NCI-H748 (cell line): ENCODE measurements around the gene CNTNAP5.

Source experiments
- DNase-seq: peaks from one replicate; lab custom pipeline; 2025; ENCODE audit not compliant: unreplicated experiment; lab: John Stamatoyannopoulos, UW

The CNTNAP5 gene

DNA sequence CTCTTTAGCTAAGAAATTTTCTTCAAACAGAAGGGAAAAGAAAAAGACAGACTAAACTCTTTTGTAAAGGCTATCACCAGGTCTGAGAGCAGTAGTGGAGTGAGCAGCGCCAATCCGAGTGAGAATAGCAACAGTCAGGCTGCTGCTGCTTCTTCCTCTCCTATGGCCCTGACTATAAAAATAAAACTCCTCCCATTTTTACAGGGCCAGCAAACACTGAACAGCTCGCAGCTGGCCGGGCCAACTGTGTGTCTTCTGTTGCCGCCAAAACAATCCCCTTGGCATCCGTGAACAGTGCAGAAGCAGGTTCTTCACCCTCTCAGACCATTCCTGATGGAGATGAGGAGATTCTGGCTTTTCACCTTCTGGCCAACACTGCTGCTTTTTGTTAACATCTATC lies 124.5 kb downstream of the CNTNAP5 start:
- DNase-seq, result peak; percentile 80

DNA sequence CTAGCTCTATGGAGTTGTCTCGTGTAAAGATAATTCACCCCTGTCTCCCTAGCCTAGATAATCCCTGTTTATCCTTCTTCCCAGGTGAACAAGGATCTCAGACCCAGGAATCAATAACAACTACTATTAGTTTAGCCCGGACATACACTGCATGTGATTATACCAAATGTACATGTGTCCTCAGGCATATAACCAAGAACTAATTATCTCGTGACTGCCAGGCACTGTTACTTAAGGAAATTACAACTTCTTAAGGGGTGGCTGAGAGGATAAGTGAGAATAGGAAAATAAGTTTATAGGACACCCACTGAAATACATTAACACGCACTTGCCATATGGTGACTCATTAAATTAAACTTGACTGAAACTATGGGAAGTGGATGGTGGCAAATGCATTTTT lies 126.6 kb downstream of the CNTNAP5 start:
- no peak for DNase-seq

DNA sequence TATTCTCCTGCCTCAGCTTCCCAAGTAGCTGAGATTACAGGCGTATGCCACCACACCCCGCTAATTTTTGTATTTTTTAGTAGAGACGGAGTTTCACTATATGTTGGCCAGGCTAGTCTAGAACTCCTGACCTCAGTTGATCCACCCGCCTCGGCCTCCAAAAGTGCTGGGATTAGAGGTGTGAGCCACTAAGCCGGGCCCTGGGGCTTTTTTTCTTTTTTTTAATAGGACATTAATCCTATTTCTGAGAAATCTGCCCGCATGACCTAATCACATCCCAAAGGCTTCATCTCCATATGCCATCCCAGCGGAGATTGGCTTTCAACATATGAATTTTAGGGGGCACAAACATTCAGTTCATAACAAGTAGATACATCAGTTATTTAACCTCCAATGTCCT lies 128.6 kb downstream of the CNTNAP5 start:
- no peak for DNase-seq

DNA sequence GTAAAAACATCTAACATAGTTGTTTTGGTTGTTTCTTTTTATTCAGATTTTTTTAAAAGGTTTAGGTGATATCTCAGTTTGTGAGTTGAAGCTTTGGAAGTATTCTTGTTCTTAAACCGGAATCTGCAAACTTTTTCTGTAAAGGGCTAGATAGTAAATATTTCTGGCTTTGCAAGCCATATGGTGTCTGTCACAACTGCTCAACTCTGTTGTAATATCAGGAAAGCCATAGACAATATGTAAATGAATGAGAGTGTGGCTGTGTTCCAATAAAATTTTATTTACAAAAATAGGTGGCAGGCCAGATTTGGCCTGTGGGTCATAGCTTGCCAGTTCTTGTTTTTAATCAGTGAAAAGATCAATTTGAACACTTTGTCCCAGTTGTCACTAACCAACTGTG lies 134.1 kb downstream of the CNTNAP5 start:
- DNase-seq, result no peak

DNA sequence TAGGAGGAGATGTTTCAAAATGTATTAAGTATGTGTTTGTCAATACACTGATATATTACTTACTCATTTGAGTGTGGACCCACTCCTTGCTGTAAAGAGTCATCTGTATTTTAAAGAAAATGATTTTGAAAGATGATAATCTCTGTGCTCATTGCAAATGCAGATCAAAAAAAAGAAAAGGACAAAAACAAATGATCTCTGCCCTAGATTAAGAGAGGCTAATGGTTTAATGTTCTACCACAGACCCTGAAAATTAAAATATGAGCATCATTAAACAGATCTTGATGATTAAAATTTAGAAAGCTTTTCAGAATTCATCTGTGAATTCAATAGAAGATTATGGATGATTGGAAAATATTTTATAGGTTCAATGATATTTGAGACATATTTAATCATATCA lies 136.5 kb downstream of the CNTNAP5 start:
- DNase-seq, result no peak

DNA sequence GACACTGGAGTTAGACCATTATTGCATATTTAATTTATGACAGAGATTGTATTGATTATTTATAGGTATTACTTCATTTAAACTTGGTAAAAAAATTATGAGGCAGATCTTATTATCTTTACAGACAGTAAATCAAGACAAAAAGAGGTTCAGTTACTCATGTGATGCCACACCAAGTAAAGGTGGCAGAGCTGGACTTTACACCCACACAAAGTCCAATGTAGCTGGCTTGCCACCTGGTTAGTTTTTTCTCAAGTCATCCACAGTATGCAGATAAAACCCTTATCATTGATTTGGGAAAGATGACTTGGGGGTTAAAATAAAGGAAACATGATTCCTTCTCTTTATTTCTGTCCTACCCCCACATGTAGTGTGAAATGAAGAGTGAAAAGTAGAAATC lies 137.2 kb downstream of the CNTNAP5 start:
- no peak for DNase-seq

DNA sequence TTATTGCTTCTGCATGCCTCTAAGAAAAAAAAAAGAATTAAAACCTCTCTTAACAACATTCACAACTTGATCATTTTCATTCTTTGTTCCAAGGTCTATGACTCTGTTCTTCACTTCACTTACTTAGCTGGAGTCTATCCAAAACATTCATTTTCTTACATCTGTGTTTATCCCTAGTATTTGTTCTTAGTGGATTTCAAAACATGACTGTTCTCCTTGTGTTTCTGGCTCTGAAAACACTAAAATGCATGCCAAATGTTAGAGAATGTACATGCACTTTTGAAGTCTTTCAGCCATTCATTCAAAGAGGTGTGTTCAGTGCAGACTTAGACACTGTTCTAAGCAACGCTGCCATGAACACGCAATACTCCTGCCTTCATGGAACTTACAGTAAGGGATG lies 138.8 kb downstream of the CNTNAP5 start:
- DNase-seq, result no peak

DNA sequence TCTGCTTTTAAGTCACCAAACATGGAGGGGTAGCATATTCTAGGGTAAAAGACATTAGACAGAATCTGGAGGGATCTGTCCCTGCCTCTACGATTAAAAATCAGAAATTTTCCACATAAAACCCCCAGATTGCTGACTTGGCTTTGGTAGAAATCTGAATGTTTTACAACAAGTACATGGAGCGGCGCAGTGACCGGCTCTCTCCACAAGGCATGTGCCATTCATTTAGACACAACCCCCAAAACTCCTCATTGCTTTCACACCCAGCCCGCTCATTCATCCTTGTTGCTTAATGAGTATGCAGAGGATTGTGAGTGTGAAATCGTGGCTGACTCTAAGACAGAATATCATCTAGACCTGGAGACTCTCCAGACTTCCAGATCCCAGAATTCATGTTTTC lies 140.6 kb downstream of the CNTNAP5 start:
- no peak for DNase-seq

DNA sequence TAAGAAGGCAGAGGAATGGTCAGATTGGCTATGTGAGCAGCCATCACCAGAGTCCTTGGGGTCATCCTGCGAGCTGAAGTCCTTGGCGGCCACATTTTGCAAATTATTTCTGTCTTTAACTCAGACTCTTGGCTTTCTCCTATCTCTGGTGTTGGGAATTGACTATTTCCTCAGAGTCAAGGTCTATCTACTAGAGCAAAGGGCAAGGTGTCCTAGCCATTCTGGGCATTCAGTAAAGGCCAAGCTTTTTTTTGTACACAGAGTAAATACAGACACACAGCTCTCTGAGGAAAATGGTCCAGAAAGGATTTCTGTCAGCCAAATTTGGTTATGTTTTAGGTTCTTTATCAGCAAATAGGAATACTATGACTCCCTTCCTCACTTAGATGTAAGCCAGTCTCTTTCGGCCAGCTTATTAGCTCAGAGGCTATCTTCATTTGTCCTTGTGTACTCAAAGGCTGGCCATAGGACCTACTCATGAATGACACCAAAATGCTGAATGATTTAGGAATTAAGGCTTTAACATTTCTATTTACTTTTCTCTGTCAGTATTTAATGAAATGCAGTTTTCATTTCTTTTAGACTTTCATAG lies 146.5 kb downstream of the CNTNAP5 start:
- DNase-seq, result no peak

DNA sequence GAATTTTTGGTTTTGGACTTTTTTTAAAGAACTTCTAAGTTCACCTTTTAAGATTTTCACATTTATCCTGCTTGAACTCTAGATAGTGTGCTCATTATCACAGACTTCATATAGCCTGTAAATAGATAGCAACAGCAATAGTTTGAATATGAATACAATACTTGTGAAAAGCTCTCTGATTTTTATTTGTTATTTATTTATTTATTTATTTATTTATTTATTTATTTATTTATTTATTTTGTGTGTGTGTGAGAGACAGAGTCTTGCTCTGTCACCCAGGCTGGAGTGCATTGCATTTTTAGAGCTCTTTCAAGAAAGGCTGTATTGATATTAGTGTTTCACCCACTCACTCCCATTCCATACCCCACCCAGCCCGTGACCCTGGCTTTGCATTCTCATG lies 153.6 kb downstream of the CNTNAP5 start:
- no peak for DNase-seq

DNA sequence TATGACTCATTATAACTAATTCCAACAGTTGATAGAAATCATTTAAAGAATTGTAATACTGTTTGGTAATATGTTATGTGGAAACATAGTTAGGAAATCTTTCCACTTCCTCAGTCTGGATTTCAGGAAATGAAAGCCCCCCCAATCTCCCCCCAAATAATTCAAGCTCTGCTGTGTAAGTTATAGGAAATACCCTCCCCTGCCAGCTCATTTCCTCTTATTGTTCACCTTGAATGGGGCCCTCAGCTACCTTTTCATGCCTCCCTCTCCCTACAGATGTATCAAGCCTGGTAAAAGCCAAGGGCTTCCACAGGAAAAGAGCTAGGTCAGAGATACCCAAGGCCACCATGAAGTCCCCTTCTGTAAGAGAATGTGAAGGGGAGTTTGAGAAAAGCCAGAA lies 155.5 kb downstream of the CNTNAP5 start:
- no peak for DNase-seq

DNA sequence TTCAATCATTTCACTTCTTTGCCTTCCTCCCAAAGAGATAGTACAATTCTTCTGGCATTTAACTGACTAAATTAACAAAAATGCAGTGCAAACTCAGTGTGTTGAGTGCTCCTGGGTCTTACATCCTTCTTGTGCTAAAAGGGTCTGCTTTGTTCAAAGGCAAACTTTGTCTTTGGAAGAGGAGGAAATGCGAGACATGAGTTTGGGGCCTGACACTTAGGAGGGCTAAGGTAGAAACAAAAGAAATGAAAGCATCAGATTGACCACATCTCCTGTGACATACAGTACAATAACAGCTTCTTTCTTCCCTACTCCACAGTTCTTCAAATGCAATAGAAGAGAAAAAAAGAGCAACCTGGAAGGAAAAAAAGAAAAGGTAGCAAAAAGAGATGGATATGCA lies 161.7 kb downstream of the CNTNAP5 start:
- DNase-seq, result no peak

DNA sequence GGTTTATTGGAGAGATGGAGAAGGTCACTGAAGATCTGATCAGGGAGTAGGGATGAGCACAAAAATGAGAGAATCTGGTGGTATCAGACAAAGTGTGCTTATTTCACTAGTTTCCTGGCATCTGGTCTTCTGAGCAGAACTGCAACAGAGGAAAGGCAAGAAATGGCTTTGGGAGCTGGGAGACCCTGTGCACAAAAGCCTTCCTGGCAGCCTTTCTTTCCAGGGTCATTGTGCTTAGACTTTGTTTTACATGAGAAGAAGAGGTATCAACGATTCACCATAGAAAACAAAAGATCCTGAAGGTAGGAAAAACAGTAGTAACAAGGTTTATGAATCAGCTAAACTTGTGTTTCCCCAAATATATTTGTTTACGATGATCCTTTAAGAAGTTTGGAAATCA lies 162.9 kb downstream of the CNTNAP5 start:
- DNase-seq, result no peak

DNA sequence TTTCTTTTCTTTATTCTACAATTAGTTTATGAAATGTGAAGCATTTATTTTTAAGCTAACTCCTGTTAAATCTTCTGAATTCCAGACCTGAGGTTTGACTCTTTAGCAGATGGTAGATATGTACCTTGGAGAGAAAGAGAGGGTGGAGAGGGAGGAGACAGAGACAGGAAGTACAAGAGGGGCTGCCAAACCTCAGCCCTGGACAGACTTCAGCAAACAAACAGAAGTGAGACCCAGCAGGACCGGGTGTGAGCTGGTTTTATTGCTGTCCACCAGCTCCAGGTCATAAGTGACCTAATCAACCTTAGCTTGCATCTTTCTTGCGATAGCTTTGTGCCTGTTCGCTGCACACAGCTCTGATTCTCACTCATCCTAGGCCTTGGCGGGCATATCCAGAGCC lies 168.6 kb downstream of the CNTNAP5 start:
- DNase-seq, result peak; percentile 17

DNA sequence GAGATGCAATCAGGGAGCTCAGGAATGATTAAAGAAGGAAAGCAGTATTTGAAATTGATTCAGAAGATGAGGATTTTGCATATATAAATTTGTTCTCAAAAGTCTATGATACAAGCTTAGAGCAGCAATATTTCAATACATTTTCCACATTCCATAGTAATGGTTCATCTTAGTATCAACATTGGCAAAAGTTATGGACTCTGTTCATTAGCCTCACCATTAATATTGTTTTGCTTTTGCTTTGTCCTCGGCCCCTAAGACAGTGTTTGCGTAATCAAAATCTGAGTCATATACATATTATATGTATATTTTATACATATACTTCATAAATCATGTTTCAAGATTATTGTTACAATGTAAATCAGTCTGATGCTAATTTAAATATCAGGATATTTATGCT lies 176.6 kb downstream of the CNTNAP5 start:
- no peak for DNase-seq

DNA sequence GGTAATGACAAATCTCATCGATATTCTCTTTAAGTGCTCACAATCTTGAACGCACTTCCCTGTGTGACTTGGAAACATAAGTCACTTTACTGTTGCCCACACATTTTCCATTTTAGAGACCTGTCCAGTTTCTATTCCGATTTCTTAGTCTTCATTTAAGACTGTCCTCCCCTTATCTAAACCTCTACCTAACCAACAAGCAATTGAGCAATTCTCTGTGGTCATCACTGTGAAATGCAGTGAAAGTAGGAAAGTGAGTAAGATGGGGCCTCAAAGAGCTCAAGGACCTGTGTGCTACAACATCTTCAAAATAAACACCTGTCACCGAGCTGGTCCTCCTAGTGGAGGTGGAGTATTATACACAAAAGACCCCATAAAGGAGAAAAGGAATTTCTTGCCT lies 184.4 kb downstream of the CNTNAP5 start:
- DNase-seq, result no peak

DNA sequence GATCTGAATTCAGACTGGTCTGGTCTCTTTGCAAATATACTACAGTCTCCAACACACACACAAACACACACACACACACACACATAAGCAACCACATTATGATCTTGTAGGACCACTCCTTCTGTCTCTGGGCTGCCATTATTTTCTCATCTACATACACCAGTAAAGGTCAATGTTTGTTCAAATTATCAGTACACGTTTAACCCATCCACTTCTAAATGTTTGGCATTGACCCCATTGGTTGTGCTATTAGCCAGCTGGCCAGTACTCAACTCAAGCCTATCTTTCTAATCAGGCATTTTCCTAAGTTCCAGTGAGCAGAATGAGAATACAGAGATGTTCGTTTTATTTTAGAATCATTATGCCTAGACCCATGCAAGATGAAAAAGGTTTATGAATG lies 186.4 kb downstream of the CNTNAP5 start:
- peak; percentile 81 for DNase-seq

DNA sequence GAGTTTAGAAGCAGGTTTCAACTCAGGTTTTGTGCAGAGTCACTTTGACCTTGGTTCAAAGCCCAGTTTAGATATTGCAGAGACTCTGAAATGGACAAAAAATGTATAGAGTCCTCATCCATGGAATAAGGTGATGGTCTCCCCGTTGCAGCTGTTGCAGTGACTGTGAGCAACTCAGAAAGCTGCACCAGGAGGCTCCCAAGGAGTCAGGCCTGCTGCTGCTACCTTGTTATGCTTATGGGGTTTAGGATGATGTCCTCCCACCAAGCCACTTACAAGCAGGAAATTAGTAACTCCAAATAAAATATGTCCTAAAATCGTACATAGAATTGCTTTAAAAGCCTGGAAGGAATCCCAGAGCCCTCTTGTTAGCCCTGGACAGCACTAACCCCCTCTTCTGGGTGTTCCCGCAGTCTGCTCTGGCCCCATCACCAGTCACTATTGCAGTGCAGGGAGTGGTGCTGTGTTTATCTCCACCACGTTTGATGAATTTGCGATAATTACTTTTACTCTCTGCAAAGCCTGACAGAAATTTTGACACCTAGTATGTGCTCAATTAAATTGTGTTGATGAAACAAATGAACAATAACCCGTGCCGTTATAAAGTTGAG lies 189.0 kb downstream of the CNTNAP5 start:
- peak; percentile 32 for DNase-seq

DNA sequence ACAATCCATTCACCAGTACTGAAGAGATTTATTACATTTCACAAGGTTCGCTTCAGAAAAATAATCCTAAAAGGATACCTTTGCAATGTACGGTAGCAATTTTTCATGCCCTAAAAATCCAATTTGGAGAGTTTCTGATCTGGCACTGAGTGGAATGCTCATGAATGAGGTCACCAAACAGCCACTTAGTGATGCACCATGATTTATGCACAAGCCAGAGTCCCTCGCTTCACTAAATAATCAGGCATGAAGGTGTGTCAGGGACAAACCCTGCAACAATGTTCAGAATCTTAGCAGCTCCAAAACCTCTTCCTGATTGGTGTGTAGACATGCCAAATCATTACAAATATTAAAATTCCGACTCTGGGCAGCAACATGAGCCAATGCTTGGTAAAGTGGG lies 221.1 kb downstream of the CNTNAP5 start:
- no peak for DNase-seq

DNA sequence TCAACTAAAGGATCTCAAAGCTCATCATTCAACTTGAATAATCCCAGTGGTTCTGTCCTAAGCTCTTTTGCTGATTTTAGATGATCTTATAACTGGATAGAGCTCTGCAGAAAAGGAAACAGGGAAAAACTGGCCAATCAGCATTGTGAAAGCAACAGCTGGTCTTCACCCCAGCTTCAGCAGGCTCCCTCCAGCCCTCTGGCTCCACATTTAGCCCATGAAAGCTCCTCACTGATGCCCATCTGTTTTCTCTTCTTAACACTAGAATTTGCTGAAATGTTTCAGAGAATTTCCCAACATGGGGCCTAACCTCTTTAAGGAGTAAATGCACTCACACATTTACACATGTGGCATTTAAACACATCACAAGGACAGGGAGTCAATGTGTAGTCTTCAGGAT lies 223.3 kb downstream of the CNTNAP5 start:
- DNase-seq, result no peak

DNA sequence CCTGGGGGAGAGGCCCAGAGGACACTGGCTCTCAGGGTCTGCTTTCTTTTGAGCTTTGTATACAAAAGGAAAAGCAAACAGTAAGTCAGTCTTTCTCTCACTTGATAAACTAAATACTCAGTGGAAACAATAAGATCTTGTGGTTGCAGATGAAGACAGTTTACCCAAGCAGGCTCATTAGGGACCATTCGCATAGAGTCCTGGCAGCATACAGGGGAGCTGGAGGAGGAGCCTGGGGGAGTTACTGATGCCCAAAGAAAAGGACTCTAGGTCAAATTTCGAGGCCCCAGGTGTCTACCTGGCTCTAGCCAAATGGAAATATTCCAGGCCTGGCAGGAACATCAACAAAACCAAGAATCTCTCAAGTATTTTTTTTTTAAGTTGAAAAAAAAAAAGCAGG lies 225.3 kb downstream of the CNTNAP5 start:
- peak; percentile 23 for DNase-seq

DNA sequence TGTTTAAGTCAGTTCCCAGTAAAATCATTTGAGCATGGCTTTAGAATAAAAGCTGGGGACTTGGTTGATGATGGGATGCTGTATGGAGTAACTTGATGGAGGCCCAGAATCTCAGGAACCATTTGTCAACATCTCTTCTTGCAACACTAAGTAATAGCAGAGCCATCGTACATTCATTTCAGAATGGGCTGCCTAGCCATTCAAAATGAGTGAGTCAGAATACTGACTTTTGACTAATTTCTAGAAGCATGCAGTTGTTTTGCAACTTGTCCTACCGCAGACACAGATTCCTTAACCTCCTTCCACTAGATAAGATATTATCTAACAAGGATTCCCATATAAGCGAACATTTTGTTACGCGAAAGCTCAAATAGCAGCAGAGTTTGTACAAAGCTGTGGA lies 229.5 kb downstream of the CNTNAP5 start:
- DNase-seq, result no peak

DNA sequence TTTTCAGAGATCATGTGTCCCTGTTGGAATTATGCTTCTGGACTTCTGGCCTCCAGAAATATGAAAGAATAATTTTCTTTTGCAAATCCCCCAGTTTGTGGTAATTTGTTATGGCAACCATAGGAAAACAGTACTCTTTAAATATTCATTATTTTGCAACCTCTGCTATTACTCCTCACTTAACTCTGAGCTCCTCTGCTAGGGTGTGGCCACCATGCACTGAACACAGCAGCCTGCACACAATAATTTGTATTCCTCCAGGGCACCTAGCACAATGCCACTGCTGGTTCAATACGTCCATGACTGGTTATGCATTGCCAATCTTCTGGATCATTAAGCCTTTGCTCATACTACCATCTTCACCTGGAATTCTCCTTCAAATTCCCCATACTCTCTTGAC lies 232.0 kb downstream of the CNTNAP5 start:
- DNase-seq, result no peak
